IMR-90 (cell line): ENCODE measurements around the gene GNAZ. TPM values are rescaled to one million over a fixed set of nuclear protein-coding genes. Genes with fewer than 3 reads are reported as not detected.

ENCODE experiments used
- ATAC-seq: fragments of 200-7000 bp; cut with Tn5 transposase; 2 replicates; pipeline ENCODE4 v1.9.1; 2020; ENCODE audit warnings: low read depth, mild to moderate bottlenecking, moderate library complexity
- BruUV-seq: library from RNA; stranded (reverse); fragments of 400-500 nt; replicated peaks from 2 replicates; lab custom pipeline; 2021; lab: Mats Ljungman, UMichigan
- CTCF ChIA-PET: fragments of 300-600 bp; formaldehyde crosslinking; extraction: SDS; loops from one replicate; lab custom pipeline; 2021; ENCODE audit warnings: antibody characterized with exemption; lab: Yijun Ruan, JAX
- POLR2A ChIA-PET: fragments of 300-600 bp; sonication (Branson Sonifier 250); formaldehyde crosslinking; loops from one replicate; lab custom pipeline; 2022; ENCODE audit warnings: antibody characterized with exemption; ENCODE audit not compliant: unreplicated experiment; lab: Charles Lee
- DNase-seq: peaks from one replicate; pipeline ENCODE4 v3.0.0; 2013
- H2AFZ ChIP-seq: replicated peaks from 2 replicates; pipeline ENCODE3; 2013; ENCODE audit warnings: low read length, mild to moderate bottlenecking; ENCODE audit not compliant: poor library complexity
- H2AK5ac ChIP-seq: 2 replicates; pipeline ENCODE4 v1.6.1; 2013; ENCODE audit warnings: low read depth, low read length, inconsistent platforms
- H2AK9ac ChIP-seq: replicated peaks from 2 replicates; pipeline ENCODE3; 2013; ENCODE audit warnings: mild to moderate bottlenecking, low read depth, low read length, moderate library complexity; ENCODE audit not compliant: poor library complexity
- H2BK120ac ChIP-seq: 2 replicates; pipeline ENCODE4 v1.6.1; 2013; ENCODE audit warnings: low read depth, low read length, inconsistent platforms
- H2BK15ac ChIP-seq: 3 replicates; pipeline ENCODE4 v1.6.1; 2013; ENCODE audit warnings: low read depth, low read length, inconsistent platforms
- H2BK20ac ChIP-seq: 2 replicates; pipeline ENCODE4 v1.6.1; 2013; ENCODE audit warnings: low read depth, mild to moderate bottlenecking, inconsistent platforms, low read length, moderate library complexity
- H2BK5ac ChIP-seq: 2 replicates; pipeline ENCODE4 v1.6.1; 2013; ENCODE audit warnings: mild to moderate bottlenecking, low read depth, low read length, inconsistent platforms; ENCODE audit not compliant: poor library complexity, severe bottlenecking
- H3K14ac ChIP-seq: replicated peaks from 2 replicates; pipeline ENCODE4 v1.6.1; 2013; ENCODE audit warnings: low read depth, low read length, inconsistent platforms
- H3K18ac ChIP-seq: 2 replicates; pipeline ENCODE4 v1.6.1; 2013; ENCODE audit warnings: low read depth, low read length, control low read depth
- H3K23ac ChIP-seq: 2 replicates; pipeline ENCODE4 v1.6.1; 2013; ENCODE audit warnings: low read depth, low read length, inconsistent platforms
- H3K27ac ChIP-seq: 2 replicates; pipeline ENCODE4 v1.5.1; 2013; ENCODE audit warnings: mild to moderate bottlenecking, control low read depth, low read length; ENCODE audit not compliant: insufficient read depth
- H3K27me3 ChIP-seq: 2 replicates; pipeline ENCODE4 v1.6.1; 2013; ENCODE audit warnings: low read length; ENCODE audit not compliant: control insufficient read depth, insufficient read depth
- H3K36me3 ChIP-seq: 2 replicates; pipeline ENCODE4 v1.6.1; 2013; ENCODE audit warnings: low read length, mixed read lengths; ENCODE audit not compliant: control insufficient read depth, insufficient read depth
- H3K4ac ChIP-seq: 2 replicates; pipeline ENCODE4 v1.6.1; 2013; ENCODE audit warnings: low read depth, low read length, inconsistent platforms
- H3K4me1 ChIP-seq: 2 replicates; pipeline ENCODE4 v1.6.1; 2013; ENCODE audit warnings: low read length, mixed read lengths; ENCODE audit not compliant: control insufficient read depth, insufficient read depth
- H3K4me2 ChIP-seq: 2 replicates; pipeline ENCODE4 v1.6.1; 2013; ENCODE audit warnings: low read depth, mild to moderate bottlenecking, control low read depth, low read length, moderate library complexity
- H3K4me3 ChIP-seq: 2 replicates; pipeline ENCODE4 v1.5.1; 2013; ENCODE audit warnings: low read depth, mild to moderate bottlenecking, control low read depth, low read length, moderate library complexity; ENCODE audit not compliant: insufficient read depth
- H3K56ac ChIP-seq: 2 replicates; pipeline ENCODE4 v1.6.1; 2013; ENCODE audit warnings: low read length, inconsistent platforms; ENCODE audit not compliant: insufficient read depth; ENCODE audit errors: extremely low read depth
- H3K79me1 ChIP-seq, 2 experiments: 2 replicates each; pipeline ENCODE4 v1.6.1; 2013; ENCODE audit warnings: low read length in 2 of 2, inconsistent platforms in 1 of 2, low read depth in 1 of 2
- H3K9ac ChIP-seq: 2 replicates; pipeline ENCODE4 v1.6.1; 2013; ENCODE audit warnings: low read depth, low read length, control low read depth
- H3K9me1 ChIP-seq: 2 replicates; pipeline ENCODE4 v1.6.1; 2013; ENCODE audit warnings: low read length, inconsistent platforms; ENCODE audit not compliant: insufficient read depth
- H3K9me3 ChIP-seq: 2 replicates; pipeline ENCODE4 v1.6.1; 2013; ENCODE audit warnings: low read length; ENCODE audit not compliant: control insufficient read depth, insufficient read depth
- H4K20me1 ChIP-seq: 2 replicates; pipeline ENCODE4 v1.6.1; 2013; ENCODE audit warnings: low read length, inconsistent platforms; ENCODE audit not compliant: insufficient read depth
- H4K5ac ChIP-seq: 2 replicates; pipeline ENCODE4 v1.6.1; 2013; ENCODE audit warnings: mild to moderate bottlenecking, low read depth, low read length, control low read depth
- H4K8ac ChIP-seq, 2 experiments: 2 replicates each; pipeline ENCODE4 v1.6.1; 2013; ENCODE audit warnings: low read depth in 2 of 2, low read length in 2 of 2, control low read depth in 1 of 2, inconsistent platforms in 1 of 2
- H4K91ac ChIP-seq: 2 replicates; pipeline ENCODE4 v1.6.1; 2013; ENCODE audit warnings: low read depth, low read length, inconsistent platforms; ENCODE audit not compliant: insufficient read depth
- CEBPB ChIP-seq: IDR thresholded peaks from 2 replicates; pipeline ENCODE4 v1.6.1; 2012; ENCODE audit warnings: low read depth, low read length, improper control_type of control experiment
- FOS ChIP-seq: fragments of 150-350 bp; IDR thresholded peaks from 2 replicates; pipeline ENCODE4 v1.6.1; 2016; ENCODE audit warnings: low read depth, low read length
- MXI1 ChIP-seq: IDR thresholded peaks from 2 replicates; pipeline ENCODE4 v1.6.1; 2012; ENCODE audit warnings: low read depth, mild to moderate bottlenecking, low read length, moderate library complexity, borderline replicate concordance
- NFE2L2 ChIP-seq: fragments of 150-350 bp; IDR thresholded peaks from 2 replicates; pipeline ENCODE4 v1.6.1; 2016; ENCODE audit warnings: low read depth, mild to moderate bottlenecking, low read length
- SMC3 ChIP-seq: fragments of 150-350 bp; IDR thresholded peaks from 2 replicates; pipeline ENCODE4 v1.6.1; 2016; ENCODE audit warnings: low read depth, mild to moderate bottlenecking, antibody characterized with exemption, low read length, moderate library complexity
- WGBS, 2 experiments: methylation state at CpG; one replicate each; pipeline versions ENCODE4 v1.1.5 to v1.1.7; 2013; ENCODE audit warnings: missing lambda C conversion rate in 2 of 2; ENCODE audit not compliant: insufficient read length in 1 of 2; ENCODE audit errors: extremely low coverage in 2 of 2; 5-methylcytosine and 5-hydroxymethylcytosine counted together
- dilution Hi-C: fragments of 300-500 bp; cut with HindIII; formaldehyde crosslinking; loops from one replicate; pipeline ENCODE4 v1.14.3; 2018; ENCODE audit warnings: low sequenced_read_pairs; ENCODE audit not compliant: unreplicated experiment
- in situ Hi-C: fragments of 300-500 bp; cut with MboI; formaldehyde crosslinking; loops from 3 replicates; pipeline ENCODE4 v1.14.3; 2019; ENCODE audit warnings: low sequenced_read_pairs, inconsistent platforms, mixed read lengths
- intact Hi-C: fragments of 100-400 bp; cut with micrococcal nuclease; formaldehyde crosslinking; loops from 2 replicates; pipeline ENCODE4 v1.10.0; 2022
- polyA plus RNA-seq, 3 experiments: library from polyadenylated mRNA; depleted of rRNA; stranded (reverse); fragments of >200 nt; gene quantifications; 2 replicates each; pipeline ENCODE4 v1.2.3, GENCODE V29; 2012; ENCODE audit warnings: low replicate concordance in 1 of 3
- total RNA-seq: library from RNA; depleted of rRNA; stranded (reverse); fragments of >200 nt; gene quantifications from 2 replicates; pipeline ENCODE4 v1.2.3, GENCODE V29; 2012
- TF ChIP-seq, protein P1 (sequence below): conservative IDR thresholded peaks from 2 replicates; pipeline ENCODE4 v1.5.1; 2012; ENCODE audit warnings: mild to moderate bottlenecking, low read depth, low read length, improper control_type of control experiment

The GNAZ gene
- total and polyA plus RNA-seq, 2 of the 4 experiments (the other 2 are of a cell fraction), result 1.5 to 2.5 TPM

GRCh38 chr22:23033116-23033905 is 37.0 kb upstream of the GNAZ start:
- Histone ChIP-seq H3K56ac (no peak overlapping the region), H3K79me1 (no peaks in the 10 kb centered on the region), H3K36me3 (no peaks in the 10 kb centered on the region), H4K8ac (no peak overlapping the region), H3K4ac (no peak overlapping the region), H4K91ac (no peak overlapping the region), H3K9ac (no peak overlapping the region), H3K9me3 (no peaks in the 10 kb centered on the region), H3K4me1 (no peaks in the 10 kb centered on the region), H3K27me3 (peaks cover 4% of the 10 kb centered on the region), H2AFZ (peak overlapping the region; percentile 29), H4K20me1 (no peaks in the 10 kb centered on the region), H3K27ac (no peak overlapping the region), H2BK5ac (no peak overlapping the region), H3K4me2 (no peak overlapping the region), H3K23ac (no peak overlapping the region), H2BK15ac (no peak overlapping the region), H3K9me1 (no peaks in the 10 kb centered on the region), H3K4me3 (no peak overlapping the region), H2BK20ac (no peak overlapping the region), H3K14ac (no peak overlapping the region), H3K18ac (no peak overlapping the region), H2AK5ac (no peak overlapping the region), H2AK9ac (no peak overlapping the region), H4K5ac (no peak overlapping the region), H2BK120ac (no peak overlapping the region)
- no TSS peak for BruUV-seq
- TF ChIP-seq CEBPB (no peak), NFE2L2 (no peak), FOS (no peak), SMC3 (no peak), MXI1 (no peak)
- TF ChIP-seq, protein P1, sequence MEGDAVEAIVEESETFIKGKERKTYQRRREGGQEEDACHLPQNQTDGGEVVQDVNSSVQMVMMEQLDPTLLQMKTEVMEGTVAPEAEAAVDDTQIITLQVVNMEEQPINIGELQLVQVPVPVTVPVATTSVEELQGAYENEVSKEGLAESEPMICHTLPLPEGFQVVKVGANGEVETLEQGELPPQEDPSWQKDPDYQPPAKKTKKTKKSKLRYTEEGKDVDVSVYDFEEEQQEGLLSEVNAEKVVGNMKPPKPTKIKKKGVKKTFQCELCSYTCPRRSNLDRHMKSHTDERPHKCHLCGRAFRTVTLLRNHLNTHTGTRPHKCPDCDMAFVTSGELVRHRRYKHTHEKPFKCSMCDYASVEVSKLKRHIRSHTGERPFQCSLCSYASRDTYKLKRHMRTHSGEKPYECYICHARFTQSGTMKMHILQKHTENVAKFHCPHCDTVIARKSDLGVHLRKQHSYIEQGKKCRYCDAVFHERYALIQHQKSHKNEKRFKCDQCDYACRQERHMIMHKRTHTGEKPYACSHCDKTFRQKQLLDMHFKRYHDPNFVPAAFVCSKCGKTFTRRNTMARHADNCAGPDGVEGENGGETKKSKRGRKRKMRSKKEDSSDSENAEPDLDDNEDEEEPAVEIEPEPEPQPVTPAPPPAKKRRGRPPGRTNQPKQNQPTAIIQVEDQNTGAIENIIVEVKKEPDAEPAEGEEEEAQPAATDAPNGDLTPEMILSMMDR, result no peak
- dilution Hi-C loops, result no loop called here
- ChIA-PET POLR2A (interaction anchor here (0.7 kb wide), 1 partner anchor 8 kb away, joined by 7 read pairs; no protein-coding TSS in a partner anchor), CTCF (no interaction called here)
- intact Hi-C loops, result no loop called here
- no peak for DNase-seq
- no peak for ATAC-seq
- WGBS, 2 experiments, result 57% methylated on average over 4 of the region's 6 CpGs; no CpG with 5 or more reads in 1 of the 2 experiments
- in situ Hi-C loops, result no loop called here
